Measurements from ENCODE around the gene SEPTIN8. TPM values are rescaled to one million over a fixed set of nuclear protein-coding genes. Genes with fewer than 3 reads are reported as not detected.

SEPTIN8 gene
- total RNA-seq, 2 experiments from 2014 or later: 18.6 to 19.9 TPM

DNA sequence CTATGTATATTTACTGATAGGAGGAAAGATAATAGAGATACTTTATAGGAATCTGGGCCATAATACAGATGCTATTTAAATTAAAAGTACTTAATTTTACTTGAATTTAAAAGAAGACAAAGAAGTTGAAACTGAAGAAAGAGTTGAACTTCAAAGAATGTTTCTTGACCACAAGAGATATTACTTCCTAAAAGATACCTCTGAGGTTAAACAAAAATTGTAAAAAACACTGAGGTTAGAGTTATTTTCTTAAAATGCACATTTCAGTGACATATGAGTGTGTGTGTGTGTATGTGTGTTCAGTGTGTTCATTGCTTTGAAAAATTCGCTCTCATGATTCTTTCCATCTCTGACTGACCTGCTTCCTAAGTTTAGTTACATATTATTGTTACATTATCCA, 3.5 kb upstream of the SEPTIN8 start:
- ChIA-PET POLR2A (no interaction called here), CTCF (no interaction called here)
- Mint-ChIP-seq H3K27ac (no peak overlapping the region), H3K36me3 (ENCODE audit: low read depth) (no peaks in the 10 kb centered on the region), H3K4me1 (peaks cover 7% of the 10 kb centered on the region), H3K27me3 (peaks cover 42% of the 10 kb centered on the region), H3K4me3 (no peak overlapping the region), H3K9me3 (ENCODE audit: low read depth) (no peaks in the 10 kb centered on the region)
- intact Hi-C loops (cut with DNase I, micrococcal nuclease): no loop called here
- ATAC-seq (no peak), DNase-seq (no peak)

GRCh38 chr5:132779961-132780360, 2.9 kb upstream of the SEPTIN8 start:
- Mint-ChIP-seq H3K4me1 (peaks cover 7% of the 10 kb centered on the region), H3K27me3 (peaks cover 39% of the 10 kb centered on the region), H3K36me3 (ENCODE audit: low read depth) (no peaks in the 10 kb centered on the region), H3K27ac (no peak overlapping the region), H3K4me3 (no peak overlapping the region), H3K9me3 (ENCODE audit: low read depth) (no peaks in the 10 kb centered on the region)
- no peak for ATAC-seq
- intact Hi-C loops (cut with DNase I, micrococcal nuclease): no loop called here
- ChIA-PET POLR2A (no interaction called here), CTCF (interaction anchor here (0.8 kb wide), 1 partner anchor 13 kb away, joined by 4 read pairs; no protein-coding TSS in a partner anchor)
- DNase-seq: no peak

- ATAC-seq (no peak), DNase-seq (no peak)
- Mint-ChIP-seq H3K4me1 (peaks cover 7% of the 10 kb centered on the region), H3K4me3 (no peak overlapping the region), H3K36me3 (ENCODE audit: low read depth) (no peaks in the 10 kb centered on the region), H3K27me3 (peaks cover 41% of the 10 kb centered on the region), H3K27ac (no peak overlapping the region), H3K9me3 (ENCODE audit: low read depth) (no peaks in the 10 kb centered on the region)
- CTCF ChIA-PET: interaction anchor here (0.6 to 1.2 kb wide), 2 partner anchors 54 to 156 kb away, joined by 3 read pairs; no protein-coding TSS in a partner anchor
- POLR2A ChIA-PET: no interaction called here
- intact Hi-C loops (cut with DNase I, micrococcal nuclease): no loop called here
These were observed 1.8 kb upstream of the SEPTIN8 start for GRCh38 chr5:132778856-132779255.

DNA sequence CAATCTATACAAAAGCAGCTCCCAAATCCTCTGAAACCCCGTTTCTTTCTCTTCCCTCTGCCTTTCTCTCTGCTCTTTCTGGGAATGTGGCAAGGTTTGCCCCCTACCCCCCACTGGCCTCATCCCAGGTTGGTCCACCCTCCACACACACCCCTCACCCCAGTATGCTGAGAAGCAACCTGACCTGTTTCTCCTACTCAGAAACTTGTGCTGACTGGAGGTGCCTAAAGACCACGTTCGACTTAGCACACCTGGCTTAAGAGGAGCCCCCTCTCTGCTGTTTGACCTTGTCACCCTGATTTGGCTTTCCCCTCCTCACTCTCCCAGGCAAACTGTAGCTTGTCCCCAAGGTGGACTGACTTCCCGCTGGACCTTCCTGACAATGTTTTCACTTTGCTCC, 1.1 kb upstream of the SEPTIN8 start:
- Mint-ChIP-seq H3K27ac (no peak overlapping the region), H3K9me3 (ENCODE audit: low read depth) (no peaks in the 10 kb centered on the region), H3K4me1 (peaks cover 7% of the 10 kb centered on the region), H3K36me3 (ENCODE audit: low read depth) (no peaks in the 10 kb centered on the region), H3K27me3 (peaks cover 41% of the 10 kb centered on the region), H3K4me3 (peak overlapping the region; percentile 59)
- DNase-seq (no peak), ATAC-seq (no peak)
- POLR2A ChIA-PET: no interaction called here
- CTCF ChIA-PET: interaction anchor here (0.6 to 1.4 kb wide), 4 partner anchors 33 to 1097 kb away, joined by 3 to 4 read pairs (median 4); no protein-coding TSS in a partner anchor
- intact Hi-C loops (cut with DNase I, micrococcal nuclease): no loop called here

- H3K36me3 Mint-ChIP-seq (ENCODE audit: low read depth): no peaks in the 10 kb centered on the region
- no peak for DNase-seq
- no peaks in the 10 kb centered on the region for H3K9me3 Mint-ChIP-seq (ENCODE audit: low read depth)
- intact Hi-C loops (cut with DNase I, micrococcal nuclease): loop anchor here in 1 of 2 experiments (1.0 kb wide), 2 partner anchors 24 to 40 kb away; partner anchors contain the start of gene KIF3A
- CTCF ChIA-PET: interaction anchor here (0.6 to 0.7 kb wide), 2 partner anchors 8 to 165 kb away, joined by 3 read pairs; no protein-coding TSS in a partner anchor
- H3K27me3 Mint-ChIP-seq: peaks cover 33% of the 10 kb centered on the region
- no peak overlapping the region for H3K4me3 Mint-ChIP-seq
- POLR2A ChIA-PET: no interaction called here
- no peak overlapping the region for H3K27ac Mint-ChIP-seq
- no peak for ATAC-seq
- H3K4me1 Mint-ChIP-seq: peaks cover 7% of the 10 kb centered on the region
These were observed 166 bp downstream of the SEPTIN8 start for GRCh38 chr5:132776938-132777208.

DNA sequence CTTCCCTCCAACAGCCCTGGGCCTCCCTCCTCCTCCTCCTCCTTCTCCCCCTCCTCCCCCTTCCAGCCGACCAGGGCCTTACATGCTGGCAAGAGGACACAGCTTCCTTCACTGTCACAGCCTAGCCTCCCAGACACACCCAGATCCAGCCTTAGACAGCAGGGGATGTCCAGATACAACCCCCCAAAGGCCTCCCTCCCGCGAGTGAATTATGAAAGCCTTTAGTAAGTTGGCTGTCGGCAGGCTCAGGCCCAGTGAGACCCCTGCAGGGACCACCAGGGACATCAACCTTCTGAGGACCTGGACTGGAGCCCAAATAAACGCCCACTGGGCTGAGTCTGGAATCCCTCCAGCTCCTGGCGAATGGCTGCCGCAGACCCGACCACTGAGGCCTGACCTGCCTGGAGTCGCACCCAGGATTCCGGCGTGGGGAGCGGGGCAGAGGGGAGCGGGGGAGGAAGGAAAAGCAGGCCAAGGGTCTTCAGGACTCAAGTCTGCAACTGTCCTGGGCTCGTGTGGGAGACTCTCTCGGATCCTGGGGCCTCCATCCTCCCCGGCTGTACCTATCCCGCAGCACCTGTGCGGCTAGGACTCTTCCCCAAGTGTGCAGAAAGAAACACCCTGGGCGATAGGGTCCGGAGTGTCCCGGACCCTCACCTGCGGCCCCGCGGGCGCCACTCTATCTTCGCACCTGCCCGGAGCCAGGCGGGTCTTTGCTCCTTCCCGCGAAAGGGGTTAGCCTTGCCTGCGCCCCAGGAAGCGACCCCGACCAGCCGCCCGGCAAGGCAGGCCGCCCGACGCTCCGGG, 705 bp downstream of the SEPTIN8 start:
- no peaks in the 10 kb centered on the region for H3K9me3 Mint-ChIP-seq (ENCODE audit: low read depth)
- CTCF ChIA-PET: interaction anchor here (0.6 to 0.7 kb wide), 2 partner anchors 8 to 166 kb away, joined by 3 read pairs; no protein-coding TSS in a partner anchor
- H3K27me3 Mint-ChIP-seq: peaks cover 28% of the 10 kb centered on the region
- intact Hi-C loops (cut with DNase I, micrococcal nuclease): no loop called here
- POLR2A ChIA-PET: no interaction called here
- peak overlapping the region; percentile 65 for H3K4me3 Mint-ChIP-seq
- ATAC-seq (peak; percentile 14), DNase-seq (peak; percentile 17)
- H3K36me3 Mint-ChIP-seq (ENCODE audit: low read depth): no peaks in the 10 kb centered on the region
- H3K27ac Mint-ChIP-seq: peak overlapping the region; percentile 8
- H3K4me1 Mint-ChIP-seq: peaks cover 7% of the 10 kb centered on the region

- Mint-ChIP-seq H3K27ac (no peak overlapping the region), H3K36me3 (ENCODE audit: low read depth) (no peaks in the 10 kb centered on the region), H3K27me3 (peaks cover 25% of the 10 kb centered on the region), H3K4me3 (no peak overlapping the region), H3K9me3 (ENCODE audit: low read depth) (no peaks in the 10 kb centered on the region), H3K4me1 (peaks cover 7% of the 10 kb centered on the region)
- DNase-seq: no peak
- ChIA-PET POLR2A (no interaction called here), CTCF (interaction anchor here (0.7 kb wide), 1 partner anchor 182 kb away, joined by 4 read pairs; no protein-coding TSS in a partner anchor)
- ATAC-seq: no peak
- intact Hi-C loops (cut with DNase I, micrococcal nuclease): no loop called here
These were observed 1.5 kb downstream of the SEPTIN8 start for GRCh38 chr5:132775476-132775961.

DNA sequence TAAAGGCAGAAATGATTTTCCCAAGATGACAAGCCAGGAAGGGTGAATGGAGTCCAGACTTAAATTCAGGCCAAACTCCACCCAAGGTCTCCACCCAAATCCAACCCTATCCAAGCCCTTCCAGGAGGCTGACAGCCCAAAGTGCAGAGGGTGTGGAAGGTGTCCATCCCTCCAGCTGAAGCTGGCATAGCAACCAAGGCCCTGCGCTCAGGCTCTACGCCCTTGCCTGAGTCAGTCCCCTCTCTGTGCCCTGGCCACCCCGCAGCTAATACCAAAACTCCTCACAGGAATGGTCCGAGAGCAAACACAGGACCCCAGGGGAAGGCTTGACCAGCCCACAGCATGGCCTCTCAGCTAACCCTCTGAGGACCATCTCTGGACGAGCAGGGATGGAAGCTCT, 2.1 kb downstream of the SEPTIN8 start:
- ATAC-seq (no peak), DNase-seq (no peak)
- Mint-ChIP-seq H3K9me3 (ENCODE audit: low read depth) (no peaks in the 10 kb centered on the region), H3K27ac (no peak overlapping the region), H3K4me3 (no peak overlapping the region), H3K27me3 (peaks cover 24% of the 10 kb centered on the region), H3K36me3 (ENCODE audit: low read depth) (no peaks in the 10 kb centered on the region), H3K4me1 (peaks cover 7% of the 10 kb centered on the region)
- ChIA-PET POLR2A (no interaction called here), CTCF (interaction anchor here (0.6 to 0.9 kb wide), 3 partner anchors 27 to 247 kb away, joined by 3 to 4 read pairs (median 3); partner anchors contain the start of gene CCNI2)
- intact Hi-C loops (cut with DNase I, micrococcal nuclease): no loop called here

DNA sequence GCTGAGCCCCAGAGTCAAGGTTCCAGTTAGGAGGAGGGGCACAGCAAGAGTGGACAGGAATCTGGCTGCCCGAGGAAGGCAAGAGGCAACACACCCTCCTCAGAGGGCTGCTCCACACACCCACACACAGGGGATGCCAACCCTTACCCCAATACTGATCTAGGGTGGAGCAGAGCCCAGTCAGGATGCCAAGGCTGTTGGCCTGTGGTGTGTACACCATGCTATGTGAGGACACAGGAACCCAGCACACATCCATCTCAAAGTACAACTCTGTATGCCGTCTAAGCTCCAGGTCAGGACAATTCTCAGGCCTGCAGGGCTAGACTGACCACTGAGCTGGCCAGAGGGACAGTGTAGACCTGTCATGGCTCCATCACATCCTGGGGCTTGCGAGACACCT, 2.6 kb downstream of the SEPTIN8 start:
- Mint-ChIP-seq H3K36me3 (ENCODE audit: low read depth) (no peaks in the 10 kb centered on the region), H3K27me3 (peaks cover 21% of the 10 kb centered on the region), H3K27ac (no peak overlapping the region), H3K4me1 (peaks cover 7% of the 10 kb centered on the region), H3K4me3 (no peak overlapping the region), H3K9me3 (ENCODE audit: low read depth) (no peaks in the 10 kb centered on the region)
- DNase-seq: no peak
- CTCF ChIA-PET: interaction anchor here (0.6 to 0.9 kb wide), 3 partner anchors 27 to 248 kb away, joined by 3 to 5 read pairs (median 3); partner anchors contain the start of gene CCNI2
- ATAC-seq: no peak
- intact Hi-C loops (cut with DNase I, micrococcal nuclease): no loop called here
- POLR2A ChIA-PET: no interaction called here

- peaks cover 7% of the 10 kb centered on the region for H3K4me1 Mint-ChIP-seq
- DNase-seq (no peak), ATAC-seq (no peak)
- peaks cover 17% of the 10 kb centered on the region for H3K27me3 Mint-ChIP-seq
- CTCF ChIA-PET: interaction anchor here (0.6 to 0.9 kb wide), 3 partner anchors 26 to 110 kb away, joined by 3 to 5 read pairs (median 3); partner anchors contain the start of gene CCNI2
- no peaks in the 10 kb centered on the region for H3K9me3 Mint-ChIP-seq (ENCODE audit: low read depth)
- H3K36me3 Mint-ChIP-seq (ENCODE audit: low read depth): no peaks in the 10 kb centered on the region
- POLR2A ChIA-PET: interaction anchor here (0.9 kb wide), 1 partner anchor 93 kb away, joined by 3 read pairs; the partner anchor contains the start of gene UQCRQ
- intact Hi-C loops (cut with DNase I, micrococcal nuclease): no loop called here
- no peak overlapping the region for H3K27ac Mint-ChIP-seq
- H3K4me3 Mint-ChIP-seq: no peak overlapping the region
These were observed 3.3 kb downstream of the SEPTIN8 start for GRCh38 chr5:132773601-132774355.

DNA sequence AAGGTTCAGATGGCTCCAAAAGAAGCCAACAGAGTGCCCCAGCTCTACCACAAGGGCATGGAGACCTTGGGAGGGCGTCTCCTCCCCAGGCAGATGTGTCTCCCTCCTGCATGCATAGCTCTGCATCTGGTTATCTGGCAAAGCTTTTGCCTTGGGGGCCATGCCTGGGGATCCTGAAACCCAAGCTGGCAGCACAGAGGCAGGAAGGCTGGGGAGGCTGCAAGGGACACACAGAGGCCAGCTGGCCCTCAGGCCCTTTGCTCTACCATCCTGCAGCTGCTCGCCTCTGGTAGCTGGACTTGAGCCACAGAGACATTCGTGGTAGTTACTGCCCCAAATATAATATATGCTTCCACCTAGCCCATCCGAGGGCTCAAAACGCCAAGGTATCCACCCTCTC, 3.9 kb downstream of the SEPTIN8 start:
- intact Hi-C loops (cut with DNase I, micrococcal nuclease): no loop called here
- ChIA-PET CTCF (interaction anchor here (0.6 kb wide), 1 partner anchor 110 kb away, joined by 3 read pairs; no protein-coding TSS in a partner anchor), POLR2A (interaction anchor here (0.9 kb wide), 1 partner anchor 94 kb away, joined by 3 read pairs; the partner anchor contains the start of gene UQCRQ)
- Mint-ChIP-seq H3K36me3 (ENCODE audit: low read depth) (no peaks in the 10 kb centered on the region), H3K9me3 (ENCODE audit: low read depth) (no peaks in the 10 kb centered on the region), H3K27ac (no peak overlapping the region), H3K4me1 (peaks cover 5% of the 10 kb centered on the region), H3K4me3 (no peak overlapping the region), H3K27me3 (peaks cover 11% of the 10 kb centered on the region)
- DNase-seq: no peak
- ATAC-seq: no peak
